HepG2 (cell line): ENCODE results near the gene JTB. TPM values are rescaled to one million over a fixed set of nuclear protein-coding genes. Genes with fewer than 3 reads are reported as not detected.

Source experiments
- BCL3 ChIP-seq: sonication (generic); formaldehyde crosslinking; IDR thresholded peaks from 2 replicates; pipeline ENCODE4 v1.5.1; 2020; ENCODE audit warnings: mild to moderate bottlenecking, missing genetic modification reagents, moderate library complexity
- BORCS8-MEF2B ChIP-seq: sonication (generic); formaldehyde crosslinking; IDR thresholded peaks from 2 replicates; pipeline ENCODE4 v1.8.0; 2022; ENCODE audit warnings: mild to moderate bottlenecking, missing genetic modification reagents
- HDAC2 ChIP-seq: sonication (generic); formaldehyde crosslinking; IDR thresholded peaks from 2 replicates; pipeline ENCODE4 v1.4.0; 2020; ENCODE audit warnings: missing genetic modification reagents
- HHEX ChIP-seq: IDR thresholded peaks from 2 replicates; pipeline ENCODE4 v1.6.1; 2016; ENCODE audit warnings: control low read depth
- HNRNPLL ChIP-seq: fragments of 200-400 bp; formaldehyde crosslinking; IDR thresholded peaks from 2 replicates; pipeline ENCODE4 v1.6.1; 2017; ENCODE audit warnings: mild to moderate bottlenecking, low read depth, low read length; ENCODE audit not compliant: poor library complexity, severe bottlenecking
- LCORL ChIP-seq, 2 experiments: fragments of 450-650 bp in 1 of 2; sonication (generic) in 1 of 2; formaldehyde crosslinking in 1 of 2; IDR thresholded peaks; 2 replicates each; pipeline versions ENCODE4 v1.5.0 to v1.6.1; 2017 to 2020; ENCODE audit warnings: antibody characterized with exemption in 1 of 2, missing genetic modification reagents in 1 of 2
- MAFG ChIP-seq: sonication (generic); formaldehyde crosslinking; IDR thresholded peaks from 2 replicates; pipeline ENCODE4 v1.5.1; 2020; ENCODE audit warnings: mild to moderate bottlenecking, missing genetic modification reagents
- NFAT5 ChIP-seq: sonication (generic); formaldehyde crosslinking; IDR thresholded peaks from 2 replicates; pipeline ENCODE4 v1.4.0; 2020; ENCODE audit warnings: missing genetic modification reagents
- PTBP1 ChIP-seq: fragments of 200-400 bp; formaldehyde crosslinking; IDR thresholded peaks from 2 replicates; pipeline ENCODE4 v1.6.1; 2018; ENCODE audit warnings: low read length, low read depth; ENCODE audit not compliant: poor library complexity, severe bottlenecking
- RAD21 ChIP-seq: fragments of 450-650 bp; formaldehyde crosslinking; IDR thresholded peaks from 2 replicates; pipeline ENCODE4 v1.5.0; 2020; ENCODE audit warnings: mild to moderate bottlenecking
- RELA ChIP-seq: sonication (generic); formaldehyde crosslinking; IDR thresholded peaks from 2 replicates; pipeline ENCODE4 v1.4.0; 2020; ENCODE audit warnings: missing genetic modification reagents
- RNF2 ChIP-seq: fragments of 450-650 bp; conservative IDR thresholded peaks from 2 replicates; pipeline ENCODE4 v1.6.1; 2016; ENCODE audit warnings: low read depth
- RXRB ChIP-seq: IDR thresholded peaks from 2 replicates; pipeline ENCODE4 v1.6.1; 2016; ENCODE audit warnings: borderline replicate concordance, missing genetic modification reagents, missing compliant biosample characterization
- TCF7 ChIP-seq: sonication (generic); IDR thresholded peaks from 2 replicates; pipeline ENCODE4 v1.6.1; 2016; ENCODE audit warnings: antibody characterized with exemption, low read depth
- ZBTB10 ChIP-seq: sonication (generic); formaldehyde crosslinking; IDR thresholded peaks from 2 replicates; pipeline ENCODE4 v1.4.0; 2020; ENCODE audit warnings: missing genetic modification reagents, borderline replicate concordance
- ZFP36L2 ChIP-seq: sonication (generic); formaldehyde crosslinking; IDR thresholded peaks from 2 replicates; pipeline ENCODE4 v1.4.0; 2020; ENCODE audit warnings: missing genetic modification reagents
- ZMYM3 ChIP-seq: sonication (generic); formaldehyde crosslinking; IDR thresholded peaks from 2 replicates; pipeline ENCODE4 v1.5.1; 2020; ENCODE audit warnings: mild to moderate bottlenecking, missing genetic modification reagents
- ZNF101 ChIP-seq: sonication (generic); formaldehyde crosslinking; IDR thresholded peaks from 2 replicates; pipeline ENCODE4 v1.4.0; 2020; ENCODE audit warnings: mild to moderate bottlenecking, low read depth, missing genetic modification reagents, borderline replicate concordance
- ZNF282 ChIP-seq: fragments of 450-650 bp; IDR thresholded peaks from 2 replicates; pipeline ENCODE4 v1.6.1; 2018; ENCODE audit not compliant: partially characterized antibody
- ZSCAN31 ChIP-seq: sonication (generic); formaldehyde crosslinking; IDR thresholded peaks from 2 replicates; pipeline ENCODE4 v1.5.0; 2020; ENCODE audit warnings: low read depth, mild to moderate bottlenecking, missing genetic modification reagents
- polyA plus RNA-seq, 8 experiments: library from polyadenylated mRNA; depleted of rRNA in 3 of 8; stranded (reverse) in 7 of 8; unstranded in 1 of 8; fragments of >200 nt; fragmentation: Illumina TruSeq in 4 of 8; extraction: Trizol in 4 of 8; gene quantifications; 2 replicates each; pipeline versions ENCODE4 v1.2.1 to v1.2.3, GENCODE V29; 2011 to 2016; ENCODE audit warnings: low read depth in 4 of 8, missing spikeins in 1 of 8, mixed read lengths in 1 of 8; ENCODE audit not compliant: insufficient read depth in 1 of 8
- total RNA-seq, 5 experiments: library from RNA; depleted of rRNA; stranded (reverse); fragments of >200 nt; fragmentation: Illumina TruSeq; extraction: Trizol; gene quantifications; 2 replicates each; pipeline ENCODE4 v1.2.3, GENCODE V29; 2016; ENCODE audit warnings: low read depth in 1 of 5

Gene JTB
- total and polyA plus RNA-seq, 2 of the 13 experiments (the other 11 are each of a cell fraction or from before 2014, with no cell fraction given) = 96.7 to 99.2 TPM

GRCh38 chr1:153990468-153991150 is 13.1 kb upstream of the JTB start, which contains the start of gene RPS27 (continued):
- TF ChIP-seq RNF2 (peak; percentile 46; the same call in 1 of the 2 replicates), RXRB (CRISPR knock-in tag) (peak; percentile 72), ZNF282 (no peak), HNRNPLL (peak; percentile 41), ZSCAN31 (CRISPR knock-in tag) (0 out of 2 replicates have a peak, but pooled peaks have one; percentile 63), TCF7 (peak; percentile 98), MAFG (CRISPR knock-in tag) (no peak), ZMYM3 (CRISPR knock-in tag) (no peak), BORCS8-MEF2B (CRISPR knock-in tag) (peak; percentile 81), ZFP36L2 (CRISPR knock-in tag) (0 out of 2 replicates have a peak, but pooled peaks have one; percentile 72), BCL3 (CRISPR knock-in tag) (peak; percentile 35; the same call in 1 of the 2 replicates), PTBP1 (no peak), HDAC2 (peak; percentile 64), RAD21 (0 out of 2 replicates have a peak, but pooled peaks have one; percentile 25), RELA (CRISPR knock-in tag) (no peak), NFAT5 (CRISPR knock-in tag) (peak; percentile 59; the same call in 1 of the 2 replicates), ZNF101 (CRISPR knock-in tag) (no peak), LCORL (IDR thresholded peaks at IDR 0.05) (no peak), LCORL (CRISPR knock-in tag; IDR thresholded peaks at IDR 0.05) (no peak), ZBTB10 (CRISPR knock-in tag) (no peak), HHEX (CRISPR knock-in tag) (no peak)
